ENCODE measurements around the gene OR13C8.

OR13C8 gene

DNA sequence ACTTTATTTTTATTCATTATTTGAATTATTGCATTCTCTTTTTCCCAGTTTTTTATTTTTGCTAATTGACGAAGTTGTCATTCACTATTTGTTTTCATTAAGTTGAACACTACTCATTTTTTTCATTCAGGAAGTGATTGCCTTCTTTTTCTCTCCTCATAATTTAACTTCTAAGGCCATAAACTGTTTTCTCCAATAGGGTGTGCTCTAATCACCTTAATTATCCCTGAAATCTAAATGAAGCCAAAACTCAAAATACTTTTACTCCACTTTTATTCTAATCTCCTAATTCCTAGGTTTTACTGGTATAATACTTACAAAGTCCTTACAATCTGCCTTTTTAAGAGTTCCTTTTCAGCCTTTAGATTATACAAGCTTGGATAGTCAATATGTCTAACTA, 39.4 kb downstream of the OR13C8 start:
- ChIA-PET POLR2A (no interaction called here), CTCF (no interaction called here)
- DNase-seq (ENCODE audit: extremely low spot score): no peak
- TF ChIP-seq, protein P1, sequence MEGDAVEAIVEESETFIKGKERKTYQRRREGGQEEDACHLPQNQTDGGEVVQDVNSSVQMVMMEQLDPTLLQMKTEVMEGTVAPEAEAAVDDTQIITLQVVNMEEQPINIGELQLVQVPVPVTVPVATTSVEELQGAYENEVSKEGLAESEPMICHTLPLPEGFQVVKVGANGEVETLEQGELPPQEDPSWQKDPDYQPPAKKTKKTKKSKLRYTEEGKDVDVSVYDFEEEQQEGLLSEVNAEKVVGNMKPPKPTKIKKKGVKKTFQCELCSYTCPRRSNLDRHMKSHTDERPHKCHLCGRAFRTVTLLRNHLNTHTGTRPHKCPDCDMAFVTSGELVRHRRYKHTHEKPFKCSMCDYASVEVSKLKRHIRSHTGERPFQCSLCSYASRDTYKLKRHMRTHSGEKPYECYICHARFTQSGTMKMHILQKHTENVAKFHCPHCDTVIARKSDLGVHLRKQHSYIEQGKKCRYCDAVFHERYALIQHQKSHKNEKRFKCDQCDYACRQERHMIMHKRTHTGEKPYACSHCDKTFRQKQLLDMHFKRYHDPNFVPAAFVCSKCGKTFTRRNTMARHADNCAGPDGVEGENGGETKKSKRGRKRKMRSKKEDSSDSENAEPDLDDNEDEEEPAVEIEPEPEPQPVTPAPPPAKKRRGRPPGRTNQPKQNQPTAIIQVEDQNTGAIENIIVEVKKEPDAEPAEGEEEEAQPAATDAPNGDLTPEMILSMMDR (IDR thresholded peaks at IDR 0.05; ENCODE audit: control extremely low read depth, extremely low read depth, low read depth, missing control alignments): no peak

DNA sequence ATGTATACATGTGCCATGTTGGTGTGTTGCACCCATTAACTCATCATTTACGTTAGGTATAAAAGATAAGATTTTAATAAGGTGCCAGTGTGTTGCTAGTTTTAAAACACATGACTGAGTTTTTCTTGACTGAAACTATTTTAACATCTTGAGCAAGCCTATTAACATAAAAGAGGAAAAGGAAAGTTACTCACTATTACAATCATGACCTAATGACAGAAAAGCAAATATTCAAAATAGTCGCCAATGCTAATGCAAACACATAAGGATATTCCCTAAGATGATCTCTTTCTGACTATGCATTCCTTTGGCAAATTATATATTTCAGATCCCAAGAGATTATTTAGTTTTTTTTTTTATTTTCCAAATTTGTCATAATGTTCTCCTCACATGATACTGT, 42.2 kb downstream of the OR13C8 start:
- TF ChIP-seq, protein P1 (IDR thresholded peaks at IDR 0.05; ENCODE audit: control extremely low read depth, extremely low read depth, low read depth, missing control alignments): no peak
- no peak for DNase-seq (ENCODE audit: extremely low spot score)
- CTCF ChIA-PET: no interaction called here
- POLR2A ChIA-PET: no interaction called here

DNA sequence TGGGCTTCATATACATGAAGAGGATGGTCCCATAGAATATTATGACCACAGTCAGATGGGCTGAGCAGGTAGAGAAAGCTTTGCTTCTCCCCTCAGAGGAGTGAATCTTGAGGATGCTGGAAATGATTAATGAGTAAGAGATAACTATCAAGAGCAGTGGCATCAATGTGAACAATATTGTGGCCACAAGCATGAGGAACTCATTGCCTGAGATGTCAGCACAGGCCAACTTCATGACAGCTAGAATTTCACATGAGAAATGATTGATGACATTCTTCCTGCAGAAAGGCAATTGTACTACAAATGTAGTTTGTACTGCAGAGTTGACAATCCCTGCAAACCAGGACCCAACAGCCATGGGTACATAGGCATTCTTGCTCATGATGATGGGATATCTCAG, 48.5 kb downstream of the OR13C8 start:
- ChIA-PET CTCF (no interaction called here), POLR2A (no interaction called here)
- no peak for DNase-seq (ENCODE audit: extremely low spot score)
- TF ChIP-seq, protein P1 (IDR thresholded peaks at IDR 0.05; ENCODE audit: control extremely low read depth, extremely low read depth, low read depth, missing control alignments): no peak

DNA sequence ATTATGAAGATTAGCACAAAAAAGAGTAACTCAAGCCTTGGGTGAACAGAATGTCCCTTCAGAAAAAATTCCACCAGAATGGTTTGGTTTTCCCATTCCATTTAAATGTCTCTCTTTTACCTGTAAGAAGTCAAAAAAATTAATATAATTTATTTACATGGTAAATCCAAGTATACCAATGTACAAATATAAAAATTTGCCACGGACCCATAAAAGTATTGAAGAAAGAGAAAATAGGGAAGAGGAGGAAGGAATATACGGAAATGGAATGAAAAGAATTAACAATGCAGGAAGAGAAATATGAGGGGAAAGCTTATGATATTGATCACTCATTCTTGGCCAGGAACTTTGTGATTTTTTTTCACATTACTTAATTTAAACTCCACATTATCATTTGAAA, 49.1 kb downstream of the OR13C8 start, which contains the start of gene OR13C9:
Gene OR13C9 (minus strand): TSS at position 101 of the 400 bp plus-strand sequence. CDS start 0 bp downstream, at position 101.
- TF ChIP-seq, protein P1 (IDR thresholded peaks at IDR 0.05; ENCODE audit: control extremely low read depth, extremely low read depth, low read depth, missing control alignments): no peak
- POLR2A ChIA-PET: no interaction called here
- CTCF ChIA-PET: no interaction called here
- DNase-seq (ENCODE audit: extremely low spot score): no peak

Measured in GM10248 (cell line).